Right hindlimb (tissue), 1 donor: ENCODE measurements around the gene CLDN18.

Experiments
- DNase-seq: peaks from one replicate; pipeline ENCODE4 v3.0.0-alpha.2; 2018

Gene CLDN18

GRCh38 chr3:138065949-138066348 is 56.0 kb downstream of the CLDN18 start:
- no peak for DNase-seq

GRCh38 chr3:138066383-138066782 is 56.4 kb downstream of the CLDN18 start:
- no peak for DNase-seq

- DNase-seq, result no peak
Measured at GRCh38 chr3:138066972-138067371, 57.0 kb downstream of the CLDN18 start.

GRCh38 chr3:138068046-138068445 is 58.1 kb downstream of the CLDN18 start:
- no peak for DNase-seq

GRCh38 chr3:138068579-138069174 is 58.7 kb downstream of the CLDN18 start:
- DNase-seq, result peak; percentile 81

GRCh38 chr3:138070006-138070405 is 60.0 kb downstream of the CLDN18 start:
- DNase-seq, result no peak

GRCh38 chr3:138072796-138073195 is 62.8 kb downstream of the CLDN18 start:
- no peak for DNase-seq

- DNase-seq, result no peak
Measured at GRCh38 chr3:138078096-138078495, 68.1 kb downstream of the CLDN18 start.

GRCh38 chr3:138078901-138079344 is 69.0 kb downstream of the CLDN18 start:
- DNase-seq, result no peak

GRCh38 chr3:138079901-138080300 is 69.9 kb downstream of the CLDN18 start:
- DNase-seq, result no peak

GRCh38 chr3:138081371-138082084 is 71.6 kb downstream of the CLDN18 start:
- DNase-seq, result no peak

GRCh38 chr3:138082085-138082991 is 72.4 kb downstream of the CLDN18 start:
- DNase-seq, result no peak

GRCh38 chr3:138082992-138083386 is 73.0 kb downstream of the CLDN18 start:
- no peak for DNase-seq
